Glutamatergic neuron (in vitro differentiated cells): ENCODE data around the gene RNF212. TPM values are rescaled to one million over a fixed set of nuclear protein-coding genes. Genes with fewer than 3 reads are reported as not detected.
"Not testable (repeated sequence)": the region's sequence is repeated elsewhere in the genome, so short reads cannot be mapped to it uniquely, and the experiment has no call there.

Source experiments
- DNase-seq: peaks from one replicate; pipeline ENCODE4 v3.0.0; 2022
- H3K27ac Mint-ChIP-seq: one replicate; pipeline ENCODE4 v1.8.0; 2020; ENCODE audit warnings: mild to moderate bottlenecking, mixed read lengths, inconsistent platforms; ENCODE audit not compliant: unreplicated experiment
- H3K27me3 Mint-ChIP-seq: one replicate; pipeline ENCODE4 v1.8.0; 2020; ENCODE audit warnings: mild to moderate bottlenecking, moderate library complexity, mixed read lengths, inconsistent platforms; ENCODE audit not compliant: unreplicated experiment
- H3K36me3 Mint-ChIP-seq: one replicate; pipeline ENCODE4 v1.8.0; 2020; ENCODE audit warnings: mild to moderate bottlenecking, mixed read lengths, inconsistent platforms; ENCODE audit not compliant: unreplicated experiment
- H3K4me1 Mint-ChIP-seq: one replicate; pipeline ENCODE4 v1.8.0; 2020; ENCODE audit warnings: mild to moderate bottlenecking, low read depth, mixed read lengths, inconsistent platforms; ENCODE audit not compliant: unreplicated experiment
- H3K4me3 Mint-ChIP-seq: one replicate; pipeline ENCODE4 v1.8.0; 2020; ENCODE audit warnings: mild to moderate bottlenecking, mixed read lengths, inconsistent platforms; ENCODE audit not compliant: unreplicated experiment
- H3K9me3 Mint-ChIP-seq: one replicate; pipeline ENCODE4 v1.8.0; 2020; ENCODE audit warnings: mild to moderate bottlenecking, moderate library complexity, mixed read lengths, inconsistent platforms; ENCODE audit not compliant: unreplicated experiment
- total RNA-seq: library from RNA; stranded (reverse); fragmentation: NEBNext Ultra II Directional; extraction: Animal tissue kit (Norgen Biotek cat#: 25700); gene quantifications from one replicate; pipeline ENCODE4 v1.2.1, GENCODE V29; 2021; ENCODE audit not compliant: unreplicated experiment
- TF ChIP-seq, protein P1 (sequence below): fragments of 200-600 bp; sonication (generic); IDR thresholded peaks from one replicate; pipeline ENCODE4 v1.5.0; 2021; ENCODE audit not compliant: partially characterized antibody, unreplicated experiment

RNF212 gene
- total RNA-seq, 1 donor from 2014 or later, result 11.1 TPM

DNA sequence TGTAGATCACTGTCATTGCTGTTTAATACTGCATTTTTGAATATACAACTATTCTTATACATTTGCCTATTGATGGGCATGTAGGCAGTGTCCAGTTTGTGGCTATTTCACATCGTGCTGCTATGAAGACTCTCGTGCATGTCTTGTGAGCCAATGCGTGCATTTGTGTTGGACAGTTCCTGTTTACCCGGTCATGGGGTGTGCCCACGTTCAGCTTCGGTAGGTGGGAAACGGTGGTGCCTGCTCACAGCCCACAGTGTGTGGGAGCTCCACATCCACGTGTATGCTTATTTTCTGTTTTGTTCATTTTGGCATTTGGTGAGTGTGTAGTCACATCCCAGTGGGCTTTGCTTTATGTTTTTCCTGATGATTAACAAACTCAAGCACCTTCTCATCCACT, 19.7 kb upstream of the RNF212 start:
- Mint-ChIP-seq H3K9me3 (peaks cover 3% of the 10 kb centered on the region), H3K4me3 (no peak overlapping the region), H3K36me3 (peaks cover 4% of the 10 kb centered on the region), H3K4me1 (peaks cover 4% of the 10 kb centered on the region), H3K27ac (no peak overlapping the region), H3K27me3 (peaks cover 2% of the 10 kb centered on the region)
- no peak for DNase-seq
- TF ChIP-seq, protein P1, sequence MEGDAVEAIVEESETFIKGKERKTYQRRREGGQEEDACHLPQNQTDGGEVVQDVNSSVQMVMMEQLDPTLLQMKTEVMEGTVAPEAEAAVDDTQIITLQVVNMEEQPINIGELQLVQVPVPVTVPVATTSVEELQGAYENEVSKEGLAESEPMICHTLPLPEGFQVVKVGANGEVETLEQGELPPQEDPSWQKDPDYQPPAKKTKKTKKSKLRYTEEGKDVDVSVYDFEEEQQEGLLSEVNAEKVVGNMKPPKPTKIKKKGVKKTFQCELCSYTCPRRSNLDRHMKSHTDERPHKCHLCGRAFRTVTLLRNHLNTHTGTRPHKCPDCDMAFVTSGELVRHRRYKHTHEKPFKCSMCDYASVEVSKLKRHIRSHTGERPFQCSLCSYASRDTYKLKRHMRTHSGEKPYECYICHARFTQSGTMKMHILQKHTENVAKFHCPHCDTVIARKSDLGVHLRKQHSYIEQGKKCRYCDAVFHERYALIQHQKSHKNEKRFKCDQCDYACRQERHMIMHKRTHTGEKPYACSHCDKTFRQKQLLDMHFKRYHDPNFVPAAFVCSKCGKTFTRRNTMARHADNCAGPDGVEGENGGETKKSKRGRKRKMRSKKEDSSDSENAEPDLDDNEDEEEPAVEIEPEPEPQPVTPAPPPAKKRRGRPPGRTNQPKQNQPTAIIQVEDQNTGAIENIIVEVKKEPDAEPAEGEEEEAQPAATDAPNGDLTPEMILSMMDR, result no peak

DNA sequence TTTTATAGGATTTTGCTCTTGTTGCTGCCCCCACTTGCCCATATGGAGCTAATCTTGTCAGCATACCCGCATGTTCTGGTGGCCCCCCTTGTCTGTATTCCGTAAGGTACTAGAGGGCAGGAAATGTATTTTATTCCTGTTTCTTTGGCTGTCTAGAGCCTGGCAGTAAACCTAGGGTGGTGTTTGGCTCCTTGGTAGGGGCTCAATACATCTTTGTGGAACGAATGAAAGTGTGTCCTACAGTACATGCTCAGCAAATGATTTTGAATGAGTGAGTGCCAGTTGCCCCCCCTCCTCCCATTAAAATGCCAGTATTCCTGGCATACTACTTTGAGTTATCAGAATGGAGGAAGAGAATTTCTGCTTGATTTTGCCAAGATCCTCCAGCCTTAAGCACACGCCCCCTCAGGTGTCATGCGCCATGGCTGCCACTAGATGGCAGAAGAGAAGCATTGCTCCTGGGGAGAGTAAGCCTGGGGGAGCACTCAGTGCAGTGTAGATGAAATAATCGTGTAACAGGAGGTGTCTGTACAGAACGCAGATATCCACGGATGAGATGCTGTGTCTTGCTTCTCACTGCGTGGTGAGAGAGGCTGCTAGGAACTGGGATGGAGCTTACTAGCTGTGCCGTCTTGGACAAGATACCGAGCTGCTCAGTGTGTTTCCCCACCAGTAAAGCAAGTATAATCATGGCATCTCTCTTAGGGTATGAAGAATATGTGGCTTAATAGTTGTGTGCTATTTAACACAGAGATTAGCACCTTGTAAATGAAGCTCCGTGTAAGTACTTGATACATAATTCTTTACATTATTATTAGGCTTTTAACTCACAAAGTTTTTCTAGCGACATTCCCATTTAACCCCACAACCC, 17.2 kb upstream of the RNF212 start:
- Mint-ChIP-seq H3K27ac (no peak overlapping the region), H3K4me3 (no peak overlapping the region), H3K4me1 (peaks cover 4% of the 10 kb centered on the region), H3K36me3 (peaks cover 4% of the 10 kb centered on the region), H3K9me3 (peaks cover 3% of the 10 kb centered on the region), H3K27me3 (peaks cover 2% of the 10 kb centered on the region)
- DNase-seq, result peak; percentile 79
- TF ChIP-seq, protein P1, result peak; percentile 99

DNA sequence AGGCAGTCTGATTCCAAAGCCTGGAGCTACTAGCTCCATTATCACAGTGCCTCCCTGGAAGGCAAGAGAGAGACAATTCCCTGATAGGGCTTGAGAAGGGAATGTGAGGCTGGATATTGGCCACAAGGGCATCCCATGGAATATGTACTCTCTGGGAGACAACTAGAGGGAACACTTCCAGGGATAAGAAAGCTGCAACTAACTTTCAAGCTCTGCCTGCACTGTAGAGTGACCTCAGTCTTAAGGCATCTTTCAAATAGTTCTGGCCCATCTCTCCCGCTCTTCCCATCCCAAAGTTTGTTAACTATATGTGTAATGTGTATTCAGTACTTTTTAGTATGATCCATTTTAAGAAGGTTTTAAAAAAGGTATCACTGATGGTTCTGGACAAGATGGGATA, 13.1 kb upstream of the RNF212 start:
- Mint-ChIP-seq H3K27ac (no peak overlapping the region), H3K9me3 (peaks cover 3% of the 10 kb centered on the region), H3K4me3 (no peak overlapping the region), H3K27me3 (no peaks in the 10 kb centered on the region), H3K36me3 (no peaks in the 10 kb centered on the region), H3K4me1 (no peaks in the 10 kb centered on the region)
- TF ChIP-seq, protein P1, result no peak
- no peak for DNase-seq

DNA sequence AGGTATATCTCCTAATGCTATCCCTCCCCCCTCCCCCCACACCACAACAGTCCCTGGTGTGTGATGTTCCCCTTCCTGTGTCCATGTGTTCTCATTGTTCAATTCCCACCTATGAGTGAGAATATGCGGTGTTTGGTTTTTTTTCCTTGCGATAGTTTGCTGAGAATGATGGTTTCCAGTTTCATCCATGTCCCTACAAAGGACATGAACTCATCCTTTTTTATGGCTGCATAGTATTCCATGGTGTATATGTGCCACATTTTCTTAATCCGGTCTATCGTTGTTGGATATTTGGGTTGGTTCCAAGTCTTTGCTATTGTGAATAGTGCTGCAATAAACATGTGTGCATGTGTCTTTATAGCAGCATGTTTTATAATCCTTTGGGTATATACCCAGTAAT, 12.1 kb upstream of the RNF212 start:
- not testable (repeated sequence) for H3K27ac Mint-ChIP-seq, H3K36me3 Mint-ChIP-seq, H3K27me3 Mint-ChIP-seq, H3K4me3 Mint-ChIP-seq, H3K9me3 Mint-ChIP-seq, H3K4me1 Mint-ChIP-seq, DNase-seq

DNA sequence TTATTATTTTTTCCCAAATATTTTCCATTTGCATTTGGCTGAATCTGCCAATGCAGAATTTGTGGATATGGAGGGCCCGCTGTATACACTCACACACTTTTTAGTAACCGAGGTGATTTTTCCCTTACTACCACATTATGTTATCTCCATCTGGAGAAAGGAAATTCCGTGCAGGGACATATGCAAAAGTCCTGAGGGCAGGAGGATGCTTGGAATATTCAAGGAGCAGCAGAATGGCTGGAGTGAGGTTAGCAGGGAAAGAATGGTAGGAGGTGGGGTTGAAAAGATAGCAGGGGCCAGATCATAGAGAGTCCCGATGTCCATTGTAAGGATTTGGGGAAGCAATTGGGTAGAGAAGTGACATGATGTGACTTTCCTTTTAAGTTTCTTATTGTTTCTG, 11.5 kb upstream of the RNF212 start:
- H3K4me3 Mint-ChIP-seq, result no peak overlapping the region
- no peak overlapping the region for H3K27ac Mint-ChIP-seq
- H3K27me3 Mint-ChIP-seq, result no peaks in the 10 kb centered on the region
- TF ChIP-seq, protein P1, result no peak
- peaks cover 3% of the 10 kb centered on the region for H3K9me3 Mint-ChIP-seq
- no peaks in the 10 kb centered on the region for H3K4me1 Mint-ChIP-seq
- no peak for DNase-seq
- H3K36me3 Mint-ChIP-seq, result no peaks in the 10 kb centered on the region
